Measurements from ENCODE around the gene LRRC40. TPM values are rescaled to one million over a fixed set of nuclear protein-coding genes. Genes with fewer than 3 reads are reported as not detected.
A peak's percentile ranks its signal among the peaks of the same experiment; 100 is the strongest.
"Not testable (repeated sequence)": the region's sequence is repeated elsewhere in the genome, so short reads cannot be mapped to it uniquely, and the experiment has no call there.

Gene LRRC40
- total RNA-seq, 1 experiment from 2014 or later = 46.8 TPM

- DNase-seq (ENCODE audit: low spot score) = no peak
These were observed 3.1 kb downstream of the LRRC40 start for GRCh38 chr1:70202173-70202758.

- no peak for DNase-seq (ENCODE audit: low spot score)
These were observed 5.3 kb downstream of the LRRC40 start for GRCh38 chr1:70200065-70200464.

- DNase-seq (ENCODE audit: low spot score) = no peak
These were observed 9.0 kb downstream of the LRRC40 start for GRCh38 chr1:70196333-70196732.

GRCh38 chr1:70195342-70195741 is 10.0 kb downstream of the LRRC40 start:
- no peak for DNase-seq (ENCODE audit: low spot score)

GRCh38 chr1:70194601-70195000 is 10.8 kb downstream of the LRRC40 start:
- DNase-seq (ENCODE audit: low spot score) = no peak

GRCh38 chr1:70192446-70192845 is 12.9 kb downstream of the LRRC40 start:
- DNase-seq (ENCODE audit: low spot score) = not testable (repeated sequence)

GRCh38 chr1:70190180-70190579 is 15.2 kb downstream of the LRRC40 start:
- DNase-seq (ENCODE audit: low spot score) = no peak

- DNase-seq (ENCODE audit: low spot score) = no peak
These were observed 16.9 kb downstream of the LRRC40 start for GRCh38 chr1:70188522-70188921.

- not testable (repeated sequence) for DNase-seq (ENCODE audit: low spot score)
These were observed 20.2 kb downstream of the LRRC40 start for GRCh38 chr1:70185181-70185580.

- DNase-seq (ENCODE audit: low spot score) = no peak
These were observed 33.9 kb downstream of the LRRC40 start for GRCh38 chr1:70171512-70171911.

- no peak for DNase-seq (ENCODE audit: low spot score)
These were observed 36.1 kb downstream of the LRRC40 start for GRCh38 chr1:70169018-70169839.

GRCh38 chr1:70168283-70168682 is 37.1 kb downstream of the LRRC40 start:
- no peak for DNase-seq (ENCODE audit: low spot score)

- DNase-seq (ENCODE audit: low spot score) = no peak
These were observed 41.0 kb downstream of the LRRC40 start for GRCh38 chr1:70164350-70164749.

- DNase-seq (ENCODE audit: low spot score) = peak; percentile 69
These were observed 48.8 kb downstream of the LRRC40 start for GRCh38 chr1:70156529-70157120.

- no peak for DNase-seq (ENCODE audit: low spot score)
These were observed 51.6 kb downstream of the LRRC40 start for GRCh38 chr1:70153739-70154138.

- no peak for DNase-seq (ENCODE audit: low spot score)
These were observed 54.9 kb downstream of the LRRC40 start for GRCh38 chr1:70150444-70150843.

GRCh38 chr1:70146488-70146887 is 58.9 kb downstream of the LRRC40 start:
- no peak for DNase-seq (ENCODE audit: low spot score)

- peak; percentile 26 for DNase-seq (ENCODE audit: low spot score)
These were observed 62.2 kb downstream of the LRRC40 start for GRCh38 chr1:70143048-70143659.

GRCh38 chr1:70142075-70142474 is 63.3 kb downstream of the LRRC40 start:
- DNase-seq (ENCODE audit: low spot score) = peak; percentile 11

- DNase-seq (ENCODE audit: low spot score) = peak; percentile 49
These were observed 64.5 kb downstream of the LRRC40 start for GRCh38 chr1:70140894-70141293.

- DNase-seq (ENCODE audit: low spot score) = no peak
These were observed 65.0 kb downstream of the LRRC40 start for GRCh38 chr1:70140343-70140742.

- no peak for DNase-seq (ENCODE audit: low spot score)
These were observed 71.2 kb downstream of the LRRC40 start for GRCh38 chr1:70134148-70134547.

- no peak for DNase-seq (ENCODE audit: low spot score)
These were observed 88.3 kb downstream of the LRRC40 start for GRCh38 chr1:70117046-70117445.

Measured in A172 (cell line).